Ovary (tissue), 3 donors: Measurements from ENCODE around the gene CWF19L1.

Experiments
- CTCF ChIP-seq, 3 donors: fragments of 450-650 bp in 2 of 3; fragments of 200-600 bp in 1 of 3; IDR thresholded peaks; one replicate each; pipeline versions ENCODE4 v1.5.1 to v1.8.0; 2016 to 2022; ENCODE audit warnings: antibody characterized with exemption in 3 of 3, mild to moderate bottlenecking in 1 of 3
- POLR2A ChIP-seq: fragments of 450-650 bp; IDR thresholded peaks from one replicate; pipeline ENCODE4 v1.6.1; 2017; ENCODE audit warnings: antibody characterized with exemption, mild to moderate bottlenecking, moderate library complexity
- donor health status: DM: no; HTN: no; CAD: no.

- TF ChIP-seq CTCF (IDR thresholded peaks at IDR 0.05) (no peak), POLR2A (no peak)
Measured at GRCh38 chr10:100253041-100253440, 14.4 kb downstream of the CWF19L1 start.
